CD14-positive monocyte (primary cell): Measurements from ENCODE around the gene RGL1. TPM values are rescaled to one million over a fixed set of nuclear protein-coding genes. Genes with fewer than 3 reads are reported as not detected.

Experiments used
- DNase-seq, 3 donors: peaks; one replicate each; pipeline ENCODE4 v3.0.0-alpha.2; 2011 to 2022
- H2AFZ ChIP-seq: 2 replicates; pipeline ENCODE4 v1.6.0; 2012; ENCODE audit warnings: mild to moderate bottlenecking, low read depth, low read length, inconsistent platforms; ENCODE audit not compliant: insufficient read depth, poor library complexity, severe bottlenecking
- H3K27ac ChIP-seq, 2 donors: 1 replicate in 1 of 2; 2 replicates in 1 of 2; pipeline ENCODE4 v1.5.1; 2012 to 2013; ENCODE audit warnings: low read length in 2 of 2, control low read depth in 1 of 2, inconsistent platforms in 1 of 2, low read depth in 1 of 2, mild to moderate bottlenecking in 1 of 2
- H3K27me3 ChIP-seq, 2 donors: one replicate each; pipeline versions ENCODE4 v1.6.0 to v1.6.1; 2011 to 2013; ENCODE audit warnings: low read length in 2 of 2; ENCODE audit not compliant: control insufficient read depth in 2 of 2, insufficient read depth in 2 of 2
- H3K36me3 ChIP-seq, 2 donors: replicated peaks in 1 of 2; 1 replicate in 1 of 2; 2 replicates in 1 of 2; pipeline versions ENCODE4 v1.5.1 to v1.6.1; 2012 to 2013; ENCODE audit warnings: low read length in 2 of 2, control low read depth in 1 of 2, inconsistent platforms in 1 of 2, mild to moderate bottlenecking in 1 of 2; ENCODE audit not compliant: insufficient read depth in 2 of 2, control insufficient read depth in 1 of 2
- H3K4me1 ChIP-seq, 2 donors: 1 replicate in 1 of 2; 2 replicates in 1 of 2; pipeline versions ENCODE4 v1.5.1 to v1.6.1; 2012 to 2013; ENCODE audit warnings: low read length in 2 of 2, control low read depth in 1 of 2, inconsistent platforms in 1 of 2, mild to moderate bottlenecking in 1 of 2, moderate library complexity in 1 of 2; ENCODE audit not compliant: insufficient read depth in 2 of 2, control insufficient read depth in 1 of 2
- H3K4me2 ChIP-seq: replicated peaks from 2 replicates; pipeline ENCODE3; 2012; ENCODE audit warnings: low read length, moderate library complexity, mild to moderate bottlenecking; ENCODE audit not compliant: poor library complexity, severe bottlenecking; ENCODE audit errors: extremely low read depth
- H3K4me3 ChIP-seq, 3 experiments: fragments of 200-600 bp in 1 of 3; sonication (generic) in 1 of 3; replicated peaks in 1 of 3; 1 replicate in 2 of 3; 2 replicates in 1 of 3; pipeline ENCODE4 v1.5.1; 2011 to 2013; ENCODE audit warnings: low read length in 3 of 3, mild to moderate bottlenecking in 3 of 3, control low read depth in 2 of 3, low read depth in 2 of 3, inconsistent platforms in 1 of 3, moderate library complexity in 1 of 3
- H3K79me2 ChIP-seq: 2 replicates; pipeline ENCODE4 v1.6.0; 2012; ENCODE audit warnings: mild to moderate bottlenecking, control low read depth, inconsistent platforms, low read length, moderate library complexity; ENCODE audit not compliant: insufficient read depth
- H3K9ac ChIP-seq: 2 replicates; pipeline ENCODE4 v1.6.0; 2017; ENCODE audit warnings: low read length, mild to moderate bottlenecking; ENCODE audit not compliant: insufficient read depth, poor library complexity, severe bottlenecking
- H3K9me3 ChIP-seq, 2 donors: replicated peaks in 1 of 2; 1 replicate in 1 of 2; 2 replicates in 1 of 2; pipeline versions ENCODE4 v1.5.1 to v1.6.1; 2012 to 2013; ENCODE audit warnings: low read length in 2 of 2, control low read depth in 1 of 2; ENCODE audit not compliant: control insufficient read depth in 1 of 2, insufficient read depth in 1 of 2
- H4K20me1 ChIP-seq: 2 replicates; pipeline ENCODE4 v1.6.0; 2012; ENCODE audit warnings: mild to moderate bottlenecking, low read length, control low read depth, moderate library complexity; ENCODE audit not compliant: insufficient read depth
- H3K27ac Mint-ChIP-seq, 7 donors: one replicate each; pipeline ENCODE4 v1.8.0; 2020; ENCODE audit warnings: mild to moderate bottlenecking in 7 of 7, mixed read lengths in 7 of 7, moderate library complexity in 6 of 7, inconsistent platforms in 2 of 7
- H3K27me3 Mint-ChIP-seq, 3 donors: one replicate each; pipeline ENCODE4 v1.8.0; 2021 to 2022; ENCODE audit warnings: low read depth in 3 of 3, mild to moderate bottlenecking in 3 of 3, mixed read lengths in 3 of 3, moderate library complexity in 3 of 3, inconsistent platforms in 1 of 3
- H3K36me3 Mint-ChIP-seq, 2 donors: one replicate each; pipeline ENCODE4 v1.8.0; 2020; ENCODE audit warnings: mixed read lengths in 2 of 2, inconsistent platforms in 1 of 2, mild to moderate bottlenecking in 1 of 2
- H3K4me1 Mint-ChIP-seq: one replicate; pipeline ENCODE4 v1.8.0; 2020; ENCODE audit warnings: mild to moderate bottlenecking, mixed read lengths
- H3K4me3 Mint-ChIP-seq, 2 donors: one replicate each; pipeline ENCODE4 v1.8.0; 2020; ENCODE audit warnings: mild to moderate bottlenecking in 2 of 2, mixed read lengths in 2 of 2, moderate library complexity in 1 of 2
- H3K9me3 Mint-ChIP-seq, 7 donors: one replicate each; pipeline ENCODE4 v1.8.0; 2020 to 2022; ENCODE audit warnings: mixed read lengths in 7 of 7, mild to moderate bottlenecking in 6 of 7, moderate library complexity in 6 of 7, inconsistent platforms in 2 of 7
- CTCF ChIP-seq: fragments of 200-600 bp; IDR thresholded peaks from one replicate; pipeline ENCODE4 v1.8.0; 2022; ENCODE audit warnings: antibody characterized with exemption, mild to moderate bottlenecking
- WGBS: methylation state at CpG from one replicate; pipeline ENCODE4 v1.1.5; 2013; ENCODE audit warnings: missing lambda C conversion rate; ENCODE audit not compliant: insufficient coverage; 5-methylcytosine and 5-hydroxymethylcytosine counted together
- intact Hi-C, 2 donors: fragments of 100-400 bp; cut with micrococcal nuclease; formaldehyde crosslinking; loops; one replicate each; pipeline versions ENCODE4 v1.15.0 to v1.15.1; 2023
- polyA plus RNA-seq, 3 donors: library from polyadenylated mRNA; depleted of rRNA in 1 of 3; unstranded in 2 of 3; stranded (reverse) in 1 of 3; fragments of 300-500 nt in 2 of 3; fragments of >200 nt in 1 of 3; fragmentation: Illumina TruSeq in 2 of 3; gene quantifications; 1 replicate in 2 of 3; 2 replicates in 1 of 3; pipeline ENCODE4 v1.2.3, GENCODE V29; 2012 to 2021

Gene RGL1
- polyA plus RNA-seq, 3 donors, result 1.2 to 3.3 (median 2.0) TPM

GRCh38 chr1:183907070-183907469, 102.2 kb downstream of the RGL1 start:
- H3K79me2 ChIP-seq, result no peaks in the 10 kb centered on the region
- no peaks in the 10 kb centered on the region for H3K9me3 ChIP-seq
- TF ChIP-seq CTCF, result no peak
- intact Hi-C loops, result no loop called here
- WGBS, result 95% methylated on average over 4 of the region's 4 CpGs
- H4K20me1 ChIP-seq, result no peaks in the 10 kb centered on the region
- Mint-ChIP-seq H3K27me3 (peaks cover 0 to 2% (median 2%) of the 10 kb centered on the region in 3 donors), H3K4me3 (no peak overlapping the region), H3K4me1 (peaks cover 28% of the 10 kb centered on the region), H3K27ac (peak overlapping the region in 1 of 7 donors; percentile 75), H3K9me3 (no peaks in the 10 kb centered on the region), H3K36me3 (peaks cover 9 to 29% of the 10 kb centered on the region in 2 donors)
- H3K27ac ChIP-seq, result no peak overlapping the region
- DNase-seq, result no peak
- H3K4me2 ChIP-seq, result no peak overlapping the region
- H2AFZ ChIP-seq, result no peak overlapping the region
- H3K36me3 ChIP-seq, result no peaks in the 10 kb centered on the region
- no peak overlapping the region for H3K4me3 ChIP-seq
- no peaks in the 10 kb centered on the region for H3K27me3 ChIP-seq
- H3K9ac ChIP-seq, result no peak overlapping the region
- peaks cover 25 to 32% of the 10 kb centered on the region in 2 donors for H3K4me1 ChIP-seq

- no peak overlapping the region for H3K27ac ChIP-seq
- intact Hi-C loops, result no loop called here
- H3K27me3 Mint-ChIP-seq, result peaks cover 0 to 2% (median 2%) of the 10 kb centered on the region in 3 donors
- H3K9me3 ChIP-seq, result no peaks in the 10 kb centered on the region
- no peaks in the 10 kb centered on the region for H4K20me1 ChIP-seq
- H3K27me3 ChIP-seq, result no peaks in the 10 kb centered on the region
- H3K9me3 Mint-ChIP-seq, result no peaks in the 10 kb centered on the region
- TF ChIP-seq CTCF, result no peak
- no peak overlapping the region for H3K4me3 Mint-ChIP-seq
- H3K4me1 Mint-ChIP-seq, result peaks cover 28% of the 10 kb centered on the region
- no peaks in the 10 kb centered on the region for H3K79me2 ChIP-seq
- no peak overlapping the region for H3K4me2 ChIP-seq
- peak overlapping the region in 1 of 7 donors; percentile 72 for H3K27ac Mint-ChIP-seq
- peak in 1 of 3 donors; percentile 49 for DNase-seq
- no peak overlapping the region for H2AFZ ChIP-seq
- WGBS, result 95% methylated on average over 2 of the region's 4 CpGs
- H3K4me3 ChIP-seq, result no peak overlapping the region
- no peak overlapping the region for H3K9ac ChIP-seq
- H3K36me3 Mint-ChIP-seq, result peaks cover 9 to 32% of the 10 kb centered on the region in 2 donors
- no peaks in the 10 kb centered on the region for H3K36me3 ChIP-seq
- peaks cover 27 to 30% of the 10 kb centered on the region in 2 donors for H3K4me1 ChIP-seq
Measured at GRCh38 chr1:183908079-183908478, 103.2 kb downstream of the RGL1 start.
